HepG2 (cell line): ENCODE data around the gene MYLK2. TPM values are rescaled to one million over a fixed set of nuclear protein-coding genes. Genes with fewer than 3 reads are reported as not detected.
A peak's percentile ranks its signal among the peaks of the same experiment; 100 is the strongest.

ENCODE experiments used
- ATF1 ChIP-seq: IDR thresholded peaks from 2 replicates; pipeline ENCODE4 v1.6.1; 2016; ENCODE audit warnings: mild to moderate bottlenecking, control low read depth
- E2F1 ChIP-seq: sonication (generic); formaldehyde crosslinking; IDR thresholded peaks from 2 replicates; pipeline ENCODE4 v1.5.0; 2020; ENCODE audit warnings: missing genetic modification reagents
- FOXP4 ChIP-seq: sonication (generic); formaldehyde crosslinking; IDR thresholded peaks from 2 replicates; pipeline ENCODE4 v1.4.0; 2020; ENCODE audit warnings: missing genetic modification reagents
- NONO ChIP-seq, 2 experiments: fragments of 450-650 bp in 1 of 2; sonication (generic) in 1 of 2; formaldehyde crosslinking in 1 of 2; IDR thresholded peaks in 1 of 2; conservative IDR thresholded peaks in 1 of 2; 2 replicates each; pipeline versions ENCODE4 v1.6.1 to v1.8.0; 2017 to 2022; ENCODE audit warnings: mild to moderate bottlenecking in 1 of 2, missing genetic modification reagents in 1 of 2, moderate library complexity in 1 of 2
- PCBP2 ChIP-seq: fragments of 200-400 bp; formaldehyde crosslinking; optimal IDR thresholded peaks from 2 replicates; pipeline ENCODE3; 2018; ENCODE audit warnings: low read length, low read depth; ENCODE audit not compliant: poor library complexity, severe bottlenecking
- RBM22 ChIP-seq: fragments of 200-400 bp; formaldehyde crosslinking; optimal IDR thresholded peaks from 2 replicates; pipeline ENCODE3; 2017; ENCODE audit warnings: mild to moderate bottlenecking, low read length, moderate library complexity
- ZKSCAN5 ChIP-seq: sonication (generic); formaldehyde crosslinking; IDR thresholded peaks from 2 replicates; pipeline ENCODE4 v1.5.1; 2020; ENCODE audit warnings: mild to moderate bottlenecking, missing genetic modification reagents
- ZNF205 ChIP-seq: IDR thresholded peaks from 2 replicates; pipeline ENCODE4 v1.6.1; 2018; ENCODE audit warnings: missing biosample characterization, missing genetic modification reagents
- ZNF264 ChIP-seq: sonication (generic); formaldehyde crosslinking; IDR thresholded peaks from 2 replicates; pipeline ENCODE4 v1.4.0; 2020; ENCODE audit warnings: missing genetic modification reagents
- ZNF709 ChIP-seq: sonication (generic); formaldehyde crosslinking; IDR thresholded peaks from 2 replicates; pipeline ENCODE4 v1.5.0; 2020; ENCODE audit warnings: mild to moderate bottlenecking, missing genetic modification reagents
- ZNF747 ChIP-seq: sonication (generic); formaldehyde crosslinking; IDR thresholded peaks from 2 replicates; pipeline ENCODE4 v1.8.1; 2023; ENCODE audit warnings: missing genetic modification reagents, mild to moderate bottlenecking, borderline replicate concordance
- polyA plus RNA-seq, 8 experiments: library from polyadenylated mRNA; depleted of rRNA in 3 of 8; stranded (reverse) in 7 of 8; unstranded in 1 of 8; fragments of >200 nt; fragmentation: Illumina TruSeq in 4 of 8; extraction: Trizol in 4 of 8; gene quantifications; 2 replicates each; pipeline versions ENCODE4 v1.2.1 to v1.2.3, GENCODE V29; 2011 to 2016; ENCODE audit warnings: low read depth in 4 of 8, missing spikeins in 1 of 8, mixed read lengths in 1 of 8; ENCODE audit not compliant: insufficient read depth in 1 of 8
- total RNA-seq, 5 experiments: library from RNA; depleted of rRNA; stranded (reverse); fragments of >200 nt; fragmentation: Illumina TruSeq; extraction: Trizol; gene quantifications; 2 replicates each; pipeline ENCODE4 v1.2.3, GENCODE V29; 2016; ENCODE audit warnings: low read depth in 1 of 5
- TF ChIP-seq, protein P1 (sequence below): sonication (generic); formaldehyde crosslinking; IDR thresholded peaks from 2 replicates; pipeline ENCODE4 v1.4.0; 2020; ENCODE audit warnings: mild to moderate bottlenecking, missing genetic modification reagents
- TF ChIP-seq, protein P2 (sequence below): sonication (generic); formaldehyde crosslinking; conservative IDR thresholded peaks from 2 replicates; pipeline ENCODE4 v1.4.0; 2020; ENCODE audit warnings: missing genetic modification reagents
- TF ChIP-seq, protein P3 (sequence below): sonication (generic); formaldehyde crosslinking; IDR thresholded peaks from 2 replicates; pipeline ENCODE4 v1.8.1; 2022; ENCODE audit warnings: low read depth, mild to moderate bottlenecking, missing genetic modification reagents

MYLK2 gene
- total and polyA plus RNA-seq, 2 of the 13 experiments (the other 11 are each of a cell fraction or from before 2014, with no cell fraction given) = 0.27 TPM; not detected in 1

GRCh38 chr20:31879143-31879987 lies 60.2 kb downstream of the MYLK2 start (continued):
- TF ChIP-seq FOXP4 (CRISPR knock-in tag) (peak; percentile 23; the same call in 1 of the 2 replicates), ZNF264 (CRISPR knock-in tag) (no peak), RBM22 (peak; percentile 93), ZKSCAN5 (CRISPR knock-in tag) (no peak), PCBP2 (no peak), ATF1 (CRISPR knock-in tag) (no peak), E2F1 (CRISPR knock-in tag) (no peak), ZNF709 (CRISPR knock-in tag) (no peak), ZNF205 (CRISPR knock-in tag) (peak; percentile 87), NONO (IDR thresholded peaks at IDR 0.05) (no peak), NONO (CRISPR knock-in tag; conservative IDR thresholded peaks at IDR 0.05) (peak; percentile 86), ZNF747 (CRISPR knock-in tag) (no peak; the same call in 1 of the 2 replicates)
- TF ChIP-seq, protein P1, sequence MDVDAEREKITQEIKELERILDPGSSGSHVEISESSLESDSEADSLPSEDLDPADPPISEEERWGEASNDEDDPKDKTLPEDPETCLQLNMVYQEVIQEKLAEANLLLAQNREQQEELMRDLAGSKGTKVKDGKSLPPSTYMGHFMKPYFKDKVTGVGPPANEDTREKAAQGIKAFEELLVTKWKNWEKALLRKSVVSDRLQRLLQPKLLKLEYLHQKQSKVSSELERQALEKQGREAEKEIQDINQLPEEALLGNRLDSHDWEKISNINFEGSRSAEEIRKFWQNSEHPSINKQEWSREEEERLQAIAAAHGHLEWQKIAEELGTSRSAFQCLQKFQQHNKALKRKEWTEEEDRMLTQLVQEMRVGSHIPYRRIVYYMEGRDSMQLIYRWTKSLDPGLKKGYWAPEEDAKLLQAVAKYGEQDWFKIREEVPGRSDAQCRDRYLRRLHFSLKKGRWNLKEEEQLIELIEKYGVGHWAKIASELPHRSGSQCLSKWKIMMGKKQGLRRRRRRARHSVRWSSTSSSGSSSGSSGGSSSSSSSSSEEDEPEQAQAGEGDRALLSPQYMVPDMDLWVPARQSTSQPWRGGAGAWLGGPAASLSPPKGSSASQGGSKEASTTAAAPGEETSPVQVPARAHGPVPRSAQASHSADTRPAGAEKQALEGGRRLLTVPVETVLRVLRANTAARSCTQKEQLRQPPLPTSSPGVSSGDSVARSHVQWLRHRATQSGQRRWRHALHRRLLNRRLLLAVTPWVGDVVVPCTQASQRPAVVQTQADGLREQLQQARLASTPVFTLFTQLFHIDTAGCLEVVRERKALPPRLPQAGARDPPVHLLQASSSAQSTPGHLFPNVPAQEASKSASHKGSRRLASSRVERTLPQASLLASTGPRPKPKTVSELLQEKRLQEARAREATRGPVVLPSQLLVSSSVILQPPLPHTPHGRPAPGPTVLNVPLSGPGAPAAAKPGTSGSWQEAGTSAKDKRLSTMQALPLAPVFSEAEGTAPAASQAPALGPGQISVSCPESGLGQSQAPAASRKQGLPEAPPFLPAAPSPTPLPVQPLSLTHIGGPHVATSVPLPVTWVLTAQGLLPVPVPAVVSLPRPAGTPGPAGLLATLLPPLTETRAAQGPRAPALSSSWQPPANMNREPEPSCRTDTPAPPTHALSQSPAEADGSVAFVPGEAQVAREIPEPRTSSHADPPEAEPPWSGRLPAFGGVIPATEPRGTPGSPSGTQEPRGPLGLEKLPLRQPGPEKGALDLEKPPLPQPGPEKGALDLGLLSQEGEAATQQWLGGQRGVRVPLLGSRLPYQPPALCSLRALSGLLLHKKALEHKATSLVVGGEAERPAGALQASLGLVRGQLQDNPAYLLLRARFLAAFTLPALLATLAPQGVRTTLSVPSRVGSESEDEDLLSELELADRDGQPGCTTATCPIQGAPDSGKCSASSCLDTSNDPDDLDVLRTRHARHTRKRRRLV (CRISPR knock-in tag) = peak; percentile 50; the same call in 1 of the 2 replicates
- TF ChIP-seq, protein P2, sequence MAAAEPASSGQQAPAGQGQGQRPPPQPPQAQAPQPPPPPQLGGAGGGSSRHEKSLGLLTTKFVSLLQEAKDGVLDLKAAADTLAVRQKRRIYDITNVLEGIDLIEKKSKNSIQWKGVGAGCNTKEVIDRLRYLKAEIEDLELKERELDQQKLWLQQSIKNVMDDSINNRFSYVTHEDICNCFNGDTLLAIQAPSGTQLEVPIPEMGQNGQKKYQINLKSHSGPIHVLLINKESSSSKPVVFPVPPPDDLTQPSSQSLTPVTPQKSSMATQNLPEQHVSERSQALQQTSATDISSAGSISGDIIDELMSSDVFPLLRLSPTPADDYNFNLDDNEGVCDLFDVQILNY (CRISPR knock-in tag) = no peak
- TF ChIP-seq, protein P3, sequence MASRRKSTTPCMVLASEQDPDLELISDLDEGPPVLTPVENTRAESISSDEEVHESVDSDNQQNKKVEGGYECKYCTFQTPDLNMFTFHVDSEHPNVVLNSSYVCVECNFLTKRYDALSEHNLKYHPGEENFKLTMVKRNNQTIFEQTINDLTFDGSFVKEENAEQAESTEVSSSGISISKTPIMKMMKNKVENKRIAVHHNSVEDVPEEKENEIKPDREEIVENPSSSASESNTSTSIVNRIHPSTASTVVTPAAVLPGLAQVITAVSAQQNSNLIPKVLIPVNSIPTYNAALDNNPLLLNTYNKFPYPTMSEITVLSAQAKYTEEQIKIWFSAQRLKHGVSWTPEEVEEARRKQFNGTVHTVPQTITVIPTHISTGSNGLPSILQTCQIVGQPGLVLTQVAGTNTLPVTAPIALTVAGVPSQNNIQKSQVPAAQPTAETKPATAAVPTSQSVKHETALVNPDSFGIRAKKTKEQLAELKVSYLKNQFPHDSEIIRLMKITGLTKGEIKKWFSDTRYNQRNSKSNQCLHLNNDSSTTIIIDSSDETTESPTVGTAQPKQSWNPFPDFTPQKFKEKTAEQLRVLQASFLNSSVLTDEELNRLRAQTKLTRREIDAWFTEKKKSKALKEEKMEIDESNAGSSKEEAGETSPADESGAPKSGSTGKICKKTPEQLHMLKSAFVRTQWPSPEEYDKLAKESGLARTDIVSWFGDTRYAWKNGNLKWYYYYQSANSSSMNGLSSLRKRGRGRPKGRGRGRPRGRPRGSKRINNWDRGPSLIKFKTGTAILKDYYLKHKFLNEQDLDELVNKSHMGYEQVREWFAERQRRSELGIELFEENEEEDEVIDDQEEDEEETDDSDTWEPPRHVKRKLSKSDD (CRISPR knock-in tag) = no peak
